H1 (cell line): Measurements from ENCODE around the gene PACS1. TPM values are rescaled to one million over a fixed set of nuclear protein-coding genes. Genes with fewer than 3 reads are reported as not detected.

Experiments used
- HDAC2 ChIP-seq, 2 experiments: fragments of 300-600 bp in 1 of 2; sonication (generic) in 1 of 2; IDR thresholded peaks; 2 replicates each; pipeline ENCODE4 v1.6.1; 2011 to 2012; ENCODE audit warnings: low read depth in 2 of 2, low read length in 2 of 2, mild to moderate bottlenecking in 2 of 2, moderate library complexity in 2 of 2, borderline replicate concordance in 1 of 2, inconsistent platforms in 1 of 2
- MAFK ChIP-seq: IDR thresholded peaks from 2 replicates; pipeline ENCODE4 v1.6.1; 2012; ENCODE audit warnings: low read depth, mild to moderate bottlenecking, improper control_type of control experiment, low read length
- NRF1 ChIP-seq: IDR thresholded peaks from 2 replicates; pipeline ENCODE4 v1.6.1; 2011; ENCODE audit warnings: mild to moderate bottlenecking, low read depth, low read length, improper control_type of control experiment
- PHF8 ChIP-seq: fragments of 200-600 bp; sonication (generic); conservative IDR thresholded peaks from 2 replicates; pipeline ENCODE4 v1.7.1; 2012; ENCODE audit warnings: low read depth, mild to moderate bottlenecking, inconsistent platforms, low read length, moderate library complexity
- POLR2A ChIP-seq, 2 experiments: IDR thresholded peaks; 1 replicate in 1 of 2; 2 replicates in 1 of 2; pipeline ENCODE4 v1.6.1; 2011; ENCODE audit warnings: low read depth in 2 of 2, low read length in 2 of 2, mild to moderate bottlenecking in 2 of 2; ENCODE audit errors: control extremely low read depth in 1 of 2
- POLR2AphosphoS5 ChIP-seq: IDR thresholded peaks from 2 replicates; pipeline ENCODE4 v1.6.1; 2011; ENCODE audit warnings: low read depth, low read length
- SP4 ChIP-seq: IDR thresholded peaks from 2 replicates; pipeline ENCODE4 v1.6.1; 2012; ENCODE audit warnings: low read length, inconsistent platforms
- ZNF274 ChIP-seq: IDR thresholded peaks from 2 replicates; pipeline ENCODE4 v1.7.0; 2012; ENCODE audit warnings: low read length, borderline replicate concordance; ENCODE audit errors: extremely low read depth
- polyA plus RNA-seq, 7 experiments: library from polyadenylated mRNA; depleted of rRNA in 3 of 7; stranded (reverse) in 5 of 7; unstranded in 2 of 7; fragments of >200 nt in 5 of 7; fragments of 200-250 nt in 2 of 7; gene quantifications; 1 replicate in 5 of 7; 2 replicates in 1 of 7; 4 replicates in 1 of 7; pipeline versions ENCODE4 v1.2.1 to v1.2.3, GENCODE V29; 2011 to 2013; ENCODE audit warnings: missing spikeins in 2 of 7, mixed read lengths in 2 of 7
- total RNA-seq: library from RNA; stranded (reverse); fragmentation: NEBNext Ultra II Directional; extraction: Animal tissue kit (Norgen Biotek cat#: 25700); gene quantifications from 2 replicates; pipeline ENCODE4 v1.2.1, GENCODE V29; 2021

The PACS1 gene
- total and polyA plus RNA-seq, 2 of the 8 experiments (the other 6 are each of a cell fraction or from before 2014, with no cell fraction given), result 11.5 to 36.0 TPM

DNA sequence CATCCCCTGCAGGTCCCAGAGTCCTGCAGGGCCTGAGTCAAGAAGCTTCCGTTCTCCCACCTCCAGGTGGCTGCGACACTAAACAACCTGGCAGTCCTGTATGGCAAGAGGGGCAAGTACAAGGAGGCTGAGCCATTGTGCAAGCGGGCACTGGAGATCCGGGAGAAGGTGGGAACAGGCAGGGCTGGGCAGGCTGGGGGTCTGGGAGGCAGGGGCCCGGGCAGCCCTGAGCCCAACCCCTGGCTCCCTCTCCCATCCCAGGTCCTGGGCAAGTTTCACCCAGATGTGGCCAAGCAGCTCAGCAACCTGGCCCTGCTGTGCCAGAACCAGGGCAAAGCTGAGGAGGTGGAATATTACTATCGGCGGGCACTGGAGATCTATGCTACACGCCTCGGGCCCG lies 193.7 kb downstream of the PACS1 start (continued):
- no peak for TF ChIP-seq MAFK
- no peak for TF ChIP-seq PHF8
- TF ChIP-seq HDAC2 (IDR thresholded peaks at IDR 0.05; ENCODE audit: borderline replicate concordance in 1 of 2, low read depth in 2 of 2, low read length in 2 of 2), result no peak
- no peak for TF ChIP-seq NRF1
- no peak for TF ChIP-seq POLR2AphosphoS5
- TF ChIP-seq SP4, result no peak
- TF ChIP-seq POLR2A (IDR thresholded peaks at IDR 0.05; ENCODE audit: control extremely low read depth in 1 of 2, low read depth in 2 of 2, low read length in 2 of 2), result no peak
- no peak for TF ChIP-seq ZNF274
